HepG2 (cell line): ENCODE results near the gene RGS7. TPM values are rescaled to one million over a fixed set of nuclear protein-coding genes. Genes with fewer than 3 reads are reported as not detected.

Experiments used
- ATAC-seq: fragments of 200-7000 bp; cut with Tn5 transposase; 3 replicates; pipeline ENCODE4 v1.9.1; 2020; ENCODE audit warnings: mild to moderate bottlenecking, moderate library complexity
- BruUV-seq: library from RNA; stranded (reverse); fragments of 400-500 nt; replicated peaks from 2 replicates; lab custom pipeline; 2021; lab: Mats Ljungman, UMichigan
- CTCF ChIA-PET: fragments of 300-600 bp; formaldehyde crosslinking; extraction: SDS; loops from one replicate; lab custom pipeline; 2021; ENCODE audit warnings: low total read pairs, inconsistent platforms, low intra/inter-chr PET ratio; lab: Yijun Ruan, JAX
- POLR2A ChIA-PET: fragments of 350-600 bp; sonication (Branson Sonifier 250); formaldehyde crosslinking; loops from one replicate; lab custom pipeline; 2020; ENCODE audit warnings: antibody characterized with exemption, inconsistent platforms; lab: Yijun Ruan, JAX
- DNase-seq: peaks from one replicate; pipeline ENCODE4 v3.0.0-alpha.2; 2015; ENCODE audit warnings: low spot score
- FAIRE-seq: peaks from 3 replicates; lab custom pipeline; 2011; peaks lifted over from hg19 to GRCh38; lab: Jason Lieb, UNC
- H2AFZ ChIP-seq: one replicate; pipeline ENCODE4 v1.6.1; 2011; ENCODE audit warnings: low read length, inconsistent platforms
- H3K27ac ChIP-seq: fragments of 300-600 bp; 3 replicates; pipeline ENCODE4 v1.8.0; 2011; ENCODE audit warnings: mixed run types, mild to moderate bottlenecking, mixed read lengths, low read length, inconsistent platforms; ENCODE audit not compliant: insufficient read depth; ENCODE audit errors: extremely low read length
- H3K27me3 ChIP-seq, 2 experiments: fragments of 200-600 bp in 1 of 2; 2 replicates in 1 of 2; 3 replicates in 1 of 2; pipeline versions ENCODE4 v1.6.0 to v1.8.0; 2011; ENCODE audit warnings: low read length in 2 of 2, mild to moderate bottlenecking in 2 of 2, moderate library complexity in 2 of 2, inconsistent platforms in 1 of 2; ENCODE audit not compliant: insufficient read depth in 2 of 2, control insufficient read depth in 1 of 2
- H3K36me3 ChIP-seq, 2 experiments: fragments of 200-600 bp in 1 of 2; replicated peaks in 1 of 2; 2 replicates in 1 of 2; 3 replicates in 1 of 2; pipeline versions ENCODE4 v1.5.1 to v1.8.0; 2011; ENCODE audit warnings: low read length in 2 of 2, inconsistent platforms in 1 of 2; ENCODE audit not compliant: insufficient read depth in 2 of 2, control insufficient read depth in 1 of 2
- H3K4me1 ChIP-seq: 2 replicates; pipeline ENCODE4 v1.5.1; 2012; ENCODE audit warnings: low read length, inconsistent platforms; ENCODE audit not compliant: insufficient read depth
- H3K4me2 ChIP-seq: 2 replicates; pipeline ENCODE4 v1.6.0; 2011; ENCODE audit warnings: low read depth, low read length, inconsistent platforms
- H3K4me3 ChIP-seq, 3 experiments: fragments of 200-600 bp in 1 of 3; sonication (generic), shearing (Covaris generic) in 1 of 3; replicated peaks in 1 of 3; 2 replicates each; pipeline ENCODE4 v1.5.1; 2011 to 2016; ENCODE audit warnings: low read length in 3 of 3, inconsistent platforms in 2 of 3, low read depth in 2 of 3, mild to moderate bottlenecking in 2 of 3, control low read depth in 1 of 3, mixed read lengths in 1 of 3; ENCODE audit not compliant: insufficient read depth in 1 of 3
- H3K79me2 ChIP-seq: one replicate; pipeline ENCODE4 v1.6.1; 2011; ENCODE audit warnings: low read length, inconsistent platforms; ENCODE audit not compliant: insufficient read depth
- H3K9ac ChIP-seq: 2 replicates; pipeline ENCODE4 v1.6.0; 2011; ENCODE audit warnings: mild to moderate bottlenecking, low read depth, low read length, inconsistent platforms; ENCODE audit not compliant: insufficient read depth
- H3K9me3 ChIP-seq: 2 replicates; pipeline ENCODE4 v1.5.1; 2012; ENCODE audit warnings: mild to moderate bottlenecking, low read length
- H4K20me1 ChIP-seq: 2 replicates; pipeline ENCODE4 v1.6.0; 2011; ENCODE audit warnings: inconsistent platforms, mild to moderate bottlenecking, low read length, moderate library complexity; ENCODE audit not compliant: insufficient read depth
- BRD4 ChIP-seq: sonication (generic); formaldehyde crosslinking; IDR thresholded peaks from 2 replicates; pipeline ENCODE4 v1.4.0; 2020; ENCODE audit warnings: missing genetic modification reagents
- CBX1 ChIP-seq: IDR thresholded peaks from one replicate; pipeline ENCODE4 v1.6.1; 2016; ENCODE audit warnings: antibody characterized with exemption, low read depth
- ETV5 ChIP-seq: IDR thresholded peaks from 2 replicates; pipeline ENCODE4 v1.6.1; 2018; ENCODE audit warnings: missing biosample characterization, missing genetic modification reagents, inconsistent platforms, borderline replicate concordance
- GZF1 ChIP-seq: sonication (generic); formaldehyde crosslinking; IDR thresholded peaks from 2 replicates; pipeline ENCODE4 v1.5.1; 2020; ENCODE audit warnings: mild to moderate bottlenecking, missing genetic modification reagents
- HNF4A ChIP-seq: sonication (generic); formaldehyde crosslinking; IDR thresholded peaks from 2 replicates; pipeline ENCODE4 v1.4.0; 2020; ENCODE audit warnings: missing genetic modification reagents
- MTA3 ChIP-seq: sonication (generic); formaldehyde crosslinking; IDR thresholded peaks from 2 replicates; pipeline ENCODE4 v1.4.0; 2020; ENCODE audit warnings: missing genetic modification reagents
- NPAS2 ChIP-seq: sonication (generic); formaldehyde crosslinking; IDR thresholded peaks from 2 replicates; pipeline ENCODE4 v1.8.0; 2022; ENCODE audit warnings: mild to moderate bottlenecking, missing genetic modification reagents, borderline replicate concordance
- PRPF4 ChIP-seq: fragments of 200-400 bp; formaldehyde crosslinking; IDR thresholded peaks from 2 replicates; pipeline ENCODE4 v1.6.1; 2016; ENCODE audit warnings: low read length, low read depth; ENCODE audit not compliant: poor library complexity, severe bottlenecking
- TARDBP ChIP-seq: sonication (generic); formaldehyde crosslinking; IDR thresholded peaks from 2 replicates; pipeline ENCODE4 v1.8.0; 2022; ENCODE audit warnings: mild to moderate bottlenecking, missing genetic modification reagents
- ZBTB42 ChIP-seq: sonication (generic); formaldehyde crosslinking; IDR thresholded peaks from 2 replicates; pipeline ENCODE4 v1.5.0; 2020; ENCODE audit warnings: mild to moderate bottlenecking, missing genetic modification reagents
- ZNF232 ChIP-seq: sonication (generic); formaldehyde crosslinking; IDR thresholded peaks from 2 replicates; pipeline ENCODE4 v1.4.0; 2020; ENCODE audit warnings: missing genetic modification reagents, borderline replicate concordance
- ZNF460 ChIP-seq: sonication (generic); formaldehyde crosslinking; IDR thresholded peaks from 2 replicates; pipeline ENCODE4 v1.5.1; 2020; ENCODE audit warnings: missing genetic modification reagents, mild to moderate bottlenecking, borderline replicate concordance
- ZNF724P ChIP-seq: sonication (generic); formaldehyde crosslinking; IDR thresholded peaks from 2 replicates; pipeline ENCODE4 v1.8.0; 2022; ENCODE audit warnings: missing genetic modification reagents, borderline replicate concordance
- ZNF749 ChIP-seq: sonication (generic); formaldehyde crosslinking; IDR thresholded peaks from 2 replicates; pipeline ENCODE4 v1.8.0; 2022; ENCODE audit warnings: mild to moderate bottlenecking, missing genetic modification reagents, moderate library complexity, borderline replicate concordance
- WGBS: methylation state at CpG from one replicate; pipeline ENCODE4 v1.1.6; 2017; ENCODE audit warnings: low lambda C conversion rate; 5-methylcytosine and 5-hydroxymethylcytosine counted together
- in situ Hi-C: cut with HindIII; loops from 2 replicates; pipeline ENCODE4 v1.10.0; 2017; ENCODE audit warnings: low pct_unique_long_range_greater_than_20kb; ENCODE audit not compliant: extremely low pct_ligation_motif_present
- intact Hi-C: fragments of 100-400 bp; cut with micrococcal nuclease; formaldehyde crosslinking; loops from one replicate; pipeline ENCODE4 v1.10.0; 2022; ENCODE audit not compliant: unreplicated experiment
- polyA plus RNA-seq, 8 experiments: library from polyadenylated mRNA; depleted of rRNA in 3 of 8; stranded (reverse) in 7 of 8; unstranded in 1 of 8; fragments of >200 nt; fragmentation: Illumina TruSeq in 4 of 8; extraction: Trizol in 4 of 8; gene quantifications; 2 replicates each; pipeline versions ENCODE4 v1.2.1 to v1.2.3, GENCODE V29; 2011 to 2016; ENCODE audit warnings: low read depth in 4 of 8, missing spikeins in 1 of 8, mixed read lengths in 1 of 8; ENCODE audit not compliant: insufficient read depth in 1 of 8
- total RNA-seq, 5 experiments: library from RNA; depleted of rRNA; stranded (reverse); fragments of >200 nt; fragmentation: Illumina TruSeq; extraction: Trizol; gene quantifications; 2 replicates each; pipeline ENCODE4 v1.2.3, GENCODE V29; 2016; ENCODE audit warnings: low read depth in 1 of 5
- TF ChIP-seq, protein P1 (sequence below), 2 experiments: sonication (generic) in 1 of 2; formaldehyde crosslinking in 1 of 2; IDR thresholded peaks; 2 replicates each; pipeline versions ENCODE4 v1.4.0 to v1.6.1; 2016 to 2020; ENCODE audit warnings: borderline replicate concordance in 1 of 2, low read depth in 1 of 2, mild to moderate bottlenecking in 1 of 2, missing genetic modification reagents in 1 of 2
- TF ChIP-seq, protein P2 (sequence below): sonication (generic); formaldehyde crosslinking; IDR thresholded peaks from 2 replicates; pipeline ENCODE4 v1.5.1; 2020; ENCODE audit warnings: missing genetic modification reagents, mild to moderate bottlenecking, borderline replicate concordance

The RGS7 gene
- total and polyA plus RNA-seq, 2 of the 13 experiments (the other 11 are each of a cell fraction or from before 2014, with no cell fraction given) = not detected

GRCh38 chr1:240909701-240910457 lies 447.1 kb downstream of the RGS7 start:
- in situ Hi-C loops = no loop called here
- POLR2A ChIA-PET = no interaction called here
- H4K20me1 ChIP-seq = no peaks in the 10 kb centered on the region
- TF ChIP-seq MTA3 (CRISPR knock-in tag) (no peak), ZNF749 (CRISPR knock-in tag) (no peak), GZF1 (CRISPR knock-in tag) (no peak), BRD4 (CRISPR knock-in tag) (no peak), ZNF460 (CRISPR knock-in tag) (no peak), HNF4A (no peak), TARDBP (no peak), ETV5 (CRISPR knock-in tag) (no peak), CBX1 (no peak), ZNF232 (CRISPR knock-in tag) (no peak), PRPF4 (no peak), NPAS2 (no peak), ZNF724P (no peak), ZBTB42 (no peak)
- TF ChIP-seq, protein P1, sequence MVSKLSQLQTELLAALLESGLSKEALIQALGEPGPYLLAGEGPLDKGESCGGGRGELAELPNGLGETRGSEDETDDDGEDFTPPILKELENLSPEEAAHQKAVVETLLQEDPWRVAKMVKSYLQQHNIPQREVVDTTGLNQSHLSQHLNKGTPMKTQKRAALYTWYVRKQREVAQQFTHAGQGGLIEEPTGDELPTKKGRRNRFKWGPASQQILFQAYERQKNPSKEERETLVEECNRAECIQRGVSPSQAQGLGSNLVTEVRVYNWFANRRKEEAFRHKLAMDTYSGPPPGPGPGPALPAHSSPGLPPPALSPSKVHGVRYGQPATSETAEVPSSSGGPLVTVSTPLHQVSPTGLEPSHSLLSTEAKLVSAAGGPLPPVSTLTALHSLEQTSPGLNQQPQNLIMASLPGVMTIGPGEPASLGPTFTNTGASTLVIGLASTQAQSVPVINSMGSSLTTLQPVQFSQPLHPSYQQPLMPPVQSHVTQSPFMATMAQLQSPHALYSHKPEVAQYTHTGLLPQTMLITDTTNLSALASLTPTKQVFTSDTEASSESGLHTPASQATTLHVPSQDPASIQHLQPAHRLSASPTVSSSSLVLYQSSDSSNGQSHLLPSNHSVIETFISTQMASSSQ (IDR thresholded peaks at IDR 0.05; ENCODE audit: low read depth) = no peak
- TF ChIP-seq, protein P1 (CRISPR knock-in tag; IDR thresholded peaks at IDR 0.05; ENCODE audit: borderline replicate concordance) = no peak
- TF ChIP-seq, protein P2, sequence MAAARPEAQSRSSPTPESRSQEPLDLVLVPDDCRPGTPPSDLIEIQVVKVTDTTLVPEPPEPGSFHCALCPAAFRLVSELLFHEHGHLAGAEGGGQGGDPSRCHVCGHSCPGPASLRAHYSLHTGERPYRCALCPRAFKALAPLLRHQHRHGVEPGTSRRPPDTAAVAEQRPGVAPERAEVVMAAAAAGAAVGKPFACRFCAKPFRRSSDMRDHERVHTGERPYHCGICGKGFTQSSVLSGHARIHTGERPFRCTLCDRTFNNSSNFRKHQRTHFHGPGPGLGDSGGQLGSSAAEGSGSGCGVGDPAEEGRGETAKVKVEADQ (CRISPR knock-in tag) = no peak
- H3K27ac ChIP-seq = no peak overlapping the region
- no peak for FAIRE-seq
- H2AFZ ChIP-seq = no peak overlapping the region
- CTCF ChIA-PET = no interaction called here
- H3K4me1 ChIP-seq = no peaks in the 10 kb centered on the region
- no TSS peak for BruUV-seq
- peaks cover 23% of the 10 kb centered on the region for H3K9me3 ChIP-seq
- no peak overlapping the region for H3K4me2 ChIP-seq
- intact Hi-C loops = no loop called here
- no peaks in the 10 kb centered on the region for H3K27me3 ChIP-seq
- no peak for DNase-seq
- WGBS = 29% methylated on average over 12 of the region's 12 CpGs
- H3K9ac ChIP-seq = no peak overlapping the region
- no peaks in the 10 kb centered on the region for H3K36me3 ChIP-seq
- ATAC-seq = no peak
- no peak overlapping the region for H3K4me3 ChIP-seq
- H3K79me2 ChIP-seq = no peaks in the 10 kb centered on the region
